ENCODE measurements around the gene NFIX. TPM values are rescaled to one million over a fixed set of nuclear protein-coding genes. Genes with fewer than 3 reads are reported as not detected.

The NFIX gene
- total RNA-seq, 1 experiment from 2014 or later: 78.0 TPM

DNA sequence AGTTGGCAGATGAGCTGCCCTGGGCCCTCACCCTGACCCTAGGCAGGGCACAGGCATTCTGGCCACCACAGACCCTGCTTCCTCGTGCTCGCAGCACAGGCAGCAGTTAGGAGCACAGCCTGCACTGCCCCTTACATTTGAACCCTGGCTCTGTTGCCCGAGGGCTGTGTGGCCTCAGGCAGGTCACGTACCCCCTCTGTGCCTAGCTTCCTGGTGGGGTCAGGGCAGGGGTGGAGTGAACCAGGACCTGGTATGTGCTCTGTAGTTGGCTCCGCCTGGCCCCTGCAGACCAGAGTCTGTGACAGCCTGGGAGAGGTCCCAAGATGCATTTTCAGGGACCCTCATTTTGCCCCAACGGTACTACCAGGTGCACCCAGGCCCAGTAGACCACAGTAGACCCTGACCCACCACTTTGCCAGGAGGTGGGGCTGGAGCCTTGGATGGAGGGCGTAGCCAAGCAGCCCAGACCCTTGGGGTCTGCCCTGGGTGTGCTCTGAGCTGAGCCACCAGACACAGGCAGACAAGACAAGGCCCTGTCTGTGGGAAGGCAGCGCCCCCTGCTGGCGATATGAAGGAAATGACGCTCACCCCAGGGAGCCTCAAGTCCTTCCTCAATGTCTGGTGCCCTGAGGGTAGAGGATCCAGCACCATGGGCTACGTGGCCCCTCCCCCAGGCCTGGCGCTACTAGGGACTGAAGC is 98.3 kb downstream of the NFIX start:
- Histone ChIP-seq H3K36me3 (peaks cover 82% of the 10 kb centered on the region), H3K27me3 (no peaks in the 10 kb centered on the region), H3K4me3 (no peak overlapping the region), H3K9me3 (no peaks in the 10 kb centered on the region)
- peak; percentile 76 for DNase-seq

- Histone ChIP-seq H3K4me3 (no peak overlapping the region), H3K27me3 (no peaks in the 10 kb centered on the region), H3K9me3 (no peaks in the 10 kb centered on the region), H3K36me3 (peaks cover 82% of the 10 kb centered on the region)
- DNase-seq: no peak
Measured at GRCh38 chr19:13094106-13094504, 98.8 kb downstream of the NFIX start.

GRCh38 chr19:13094771-13095392 is 99.6 kb downstream of the NFIX start:
- peaks cover 80% of the 10 kb centered on the region for H3K36me3 ChIP-seq
- no peaks in the 10 kb centered on the region for H3K27me3 ChIP-seq
- H3K9me3 ChIP-seq: no peaks in the 10 kb centered on the region
- no peak for DNase-seq
- no peak overlapping the region for H3K4me3 ChIP-seq

- no peak for DNase-seq
- Histone ChIP-seq H3K27me3 (no peaks in the 10 kb centered on the region), H3K9me3 (no peaks in the 10 kb centered on the region), H3K36me3 (peaks cover 76% of the 10 kb centered on the region), H3K4me3 (no peak overlapping the region)
Measured at GRCh38 chr19:13095393-13095784, 100.1 kb downstream of the NFIX start.

GRCh38 chr19:13095934-13096927 is 101.0 kb downstream of the NFIX start:
- Histone ChIP-seq H3K27me3 (no peaks in the 10 kb centered on the region), H3K9me3 (no peaks in the 10 kb centered on the region), H3K4me3 (no peak overlapping the region), H3K36me3 (peaks cover 73% of the 10 kb centered on the region)
- DNase-seq: no peak

- no peak for DNase-seq
- peaks cover 74% of the 10 kb centered on the region for H3K36me3 ChIP-seq
- H3K9me3 ChIP-seq: no peaks in the 10 kb centered on the region
- no peaks in the 10 kb centered on the region for H3K27me3 ChIP-seq
- H3K4me3 ChIP-seq: no peak overlapping the region
Measured at GRCh38 chr19:13097033-13097462, 101.8 kb downstream of the NFIX start.

GRCh38 chr19:13097463-13098258 is 102.4 kb downstream of the NFIX start:
- H3K27me3 ChIP-seq: no peaks in the 10 kb centered on the region
- no peak for DNase-seq
- no peaks in the 10 kb centered on the region for H3K9me3 ChIP-seq
- peaks cover 72% of the 10 kb centered on the region for H3K36me3 ChIP-seq
- no peak overlapping the region for H3K4me3 ChIP-seq

- Histone ChIP-seq H3K36me3 (peaks cover 69% of the 10 kb centered on the region), H3K9me3 (no peaks in the 10 kb centered on the region), H3K27me3 (no peaks in the 10 kb centered on the region), H3K4me3 (no peak overlapping the region)
- no peak for DNase-seq
Measured at GRCh38 chr19:13098277-13099072, 103.2 kb downstream of the NFIX start.

- H3K4me3 ChIP-seq: no peak overlapping the region
- no peaks in the 10 kb centered on the region for H3K9me3 ChIP-seq
- DNase-seq: no peak
- H3K27me3 ChIP-seq: no peaks in the 10 kb centered on the region
- peaks cover 66% of the 10 kb centered on the region for H3K36me3 ChIP-seq
Measured at GRCh38 chr19:13099073-13099999, 104.1 kb downstream of the NFIX start.

GRCh38 chr19:13100031-13100588 is 104.8 kb downstream of the NFIX start:
- DNase-seq: no peak
- Histone ChIP-seq H3K9me3 (no peaks in the 10 kb centered on the region), H3K36me3 (peaks cover 66% of the 10 kb centered on the region), H3K27me3 (no peaks in the 10 kb centered on the region), H3K4me3 (no peak overlapping the region)

DNA sequence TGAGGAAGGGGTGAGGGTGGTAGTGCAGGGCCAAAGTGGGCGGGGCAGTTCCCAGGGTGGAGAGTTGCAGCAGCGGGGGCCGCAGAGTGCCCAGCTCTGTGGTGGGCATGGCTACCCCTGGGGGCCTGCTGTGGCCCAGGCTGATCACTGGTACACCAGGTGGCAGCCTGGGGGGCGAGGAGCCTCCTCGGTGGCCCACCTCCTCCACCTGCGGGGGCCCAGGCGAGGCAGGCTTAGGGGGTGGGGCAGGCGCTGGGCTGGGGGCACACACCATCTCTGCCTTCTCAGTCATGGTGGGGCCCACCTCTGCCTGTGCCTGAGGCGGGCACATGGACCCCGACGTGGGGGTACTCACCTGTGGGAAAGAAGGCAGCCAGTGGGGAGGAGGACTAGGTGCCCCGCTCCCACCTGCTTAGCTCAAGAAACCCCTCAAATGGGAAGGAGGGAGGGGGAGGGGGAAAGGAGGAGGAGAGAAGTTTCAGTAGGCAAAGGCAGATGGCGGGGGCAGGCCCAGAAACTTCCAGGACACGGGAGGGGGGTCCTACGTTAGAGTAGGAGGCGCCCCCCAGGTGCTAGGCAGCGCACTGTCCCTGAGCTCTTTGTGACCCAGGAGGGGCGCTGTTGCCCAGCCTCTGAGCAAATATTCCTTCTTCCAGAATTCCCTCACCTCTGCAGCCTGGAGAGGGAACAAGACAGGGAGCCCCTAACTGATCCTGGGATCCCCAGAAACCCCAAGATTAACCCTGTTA is 105.7 kb downstream of the NFIX start:
- no peak overlapping the region for H3K4me3 ChIP-seq
- H3K9me3 ChIP-seq: no peaks in the 10 kb centered on the region
- no peak for DNase-seq
- peaks cover 65% of the 10 kb centered on the region for H3K36me3 ChIP-seq
- H3K27me3 ChIP-seq: no peaks in the 10 kb centered on the region

- H3K27me3 ChIP-seq: no peaks in the 10 kb centered on the region
- H3K9me3 ChIP-seq: no peaks in the 10 kb centered on the region
- no peak for DNase-seq
- no peak overlapping the region for H3K4me3 ChIP-seq
- peaks cover 69% of the 10 kb centered on the region for H3K36me3 ChIP-seq
Measured at GRCh38 chr19:13101590-13102415, 106.5 kb downstream of the NFIX start.

DNA sequence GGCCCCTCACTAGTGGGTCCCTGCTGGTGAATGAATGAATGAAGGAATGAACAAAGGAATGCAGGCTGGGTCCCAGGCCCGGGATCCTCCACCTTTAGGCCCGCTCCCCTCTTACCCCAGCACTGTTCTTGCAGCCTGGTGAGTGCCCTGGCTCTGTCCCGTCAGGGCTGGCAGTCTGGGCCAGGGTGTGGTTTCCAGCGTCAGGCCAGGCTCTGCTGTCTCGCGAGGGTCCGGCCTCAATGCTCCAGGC is 107.1 kb downstream of the NFIX start:
- DNase-seq: no peak
- Histone ChIP-seq H3K36me3 (peaks cover 71% of the 10 kb centered on the region), H3K27me3 (no peaks in the 10 kb centered on the region), H3K9me3 (no peaks in the 10 kb centered on the region), H3K4me3 (no peak overlapping the region)

All from MG63 (cell line).